Measurements from ENCODE around the gene OLA1. TPM values are rescaled to one million over a fixed set of nuclear protein-coding genes. Genes with fewer than 3 reads are reported as not detected.

Gene OLA1
- polyA plus RNA-seq, 2 donors = 40.2 to 77.1 TPM

DNA sequence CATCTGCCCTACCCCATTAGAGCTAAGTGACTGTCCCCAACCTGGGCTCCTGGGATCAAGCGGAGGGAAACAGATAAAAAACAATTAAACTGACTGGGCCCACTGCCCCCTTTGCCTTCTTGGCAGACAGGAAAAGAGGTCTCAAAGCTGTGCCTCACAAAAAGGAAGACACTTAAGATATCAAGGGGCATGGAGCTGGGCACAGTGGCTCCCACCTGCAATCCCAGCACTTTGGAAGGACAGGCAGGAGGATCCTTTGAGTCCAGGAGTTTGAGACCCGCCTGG lies 208.0 kb downstream of the OLA1 start:
- WGBS, 2 donors = 92 to 95% methylated on average over 2 of the region's 2 CpGs
- peak overlapping the region in 1 of 2 donors; percentile 36 for H3K27ac ChIP-seq (ENCODE audit: low read depth in 2 of 2, low read length in 1 of 2)

DNA sequence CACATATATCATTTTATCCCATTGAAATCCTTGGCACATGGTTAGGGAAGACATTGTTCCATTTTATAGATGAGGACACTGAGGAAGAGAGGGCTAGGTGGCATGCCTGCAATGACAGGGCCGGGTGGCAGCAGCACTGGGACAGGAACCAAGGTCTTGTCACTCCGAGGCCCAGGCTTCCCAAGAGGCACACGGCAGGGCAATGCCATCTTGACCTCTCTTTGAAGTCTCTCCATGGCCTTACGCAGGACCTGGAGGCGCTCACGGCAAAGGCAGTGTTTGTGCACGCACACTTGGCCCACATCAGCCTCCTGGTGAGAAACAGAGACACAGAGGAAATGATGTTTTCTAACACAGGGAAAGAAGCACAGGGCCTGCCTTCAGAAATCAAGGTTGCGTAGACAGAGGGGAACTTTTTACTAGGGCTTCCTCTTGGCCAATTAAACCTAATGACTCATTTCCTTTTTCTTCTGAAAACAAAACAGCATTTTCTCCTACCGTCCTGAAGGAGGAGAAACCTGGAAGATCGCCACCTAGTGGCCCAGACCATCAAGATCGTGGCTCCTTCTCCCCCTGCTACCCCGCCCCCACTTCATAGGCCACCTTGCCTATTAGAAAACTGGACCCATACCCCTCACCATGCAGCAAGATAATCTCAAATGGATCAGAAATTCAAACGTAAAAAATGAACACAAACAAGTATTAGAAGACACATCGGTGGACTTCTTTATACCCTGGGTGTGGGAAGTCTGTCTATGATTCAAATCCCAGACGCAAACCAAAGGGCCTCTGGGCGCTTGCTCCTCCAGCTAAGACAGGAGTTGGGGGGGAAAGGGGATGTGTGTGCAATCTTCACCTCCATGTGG lies 208.5 kb downstream of the OLA1 start:
- Histone ChIP-seq H3K4me1 (ENCODE audit: control insufficient read depth in 2 of 2, insufficient read depth in 2 of 2, low read length in 1 of 2) (peaks cover 0 to 3% of the 10 kb centered on the region in 2 donors), H3K9me3 (ENCODE audit: control insufficient read depth in 2 of 2, insufficient read depth in 1 of 2, low read depth in 1 of 2, low read length in 1 of 2) (no peaks in the 10 kb centered on the region), H3K27ac (ENCODE audit: low read depth in 2 of 2, low read length in 1 of 2) (peak overlapping the region; percentile 93 to 97), H3K4me3 (ENCODE audit: low read depth in 1 of 2, low read length in 2 of 2) (peak overlapping the region in 1 of 2 donors; percentile 7), H3K27me3 (ENCODE audit: control insufficient read depth in 1 of 2, insufficient read depth in 2 of 2, low read length in 2 of 2) (no peaks in the 10 kb centered on the region), H3K36me3 (ENCODE audit: control insufficient read depth in 2 of 2, insufficient read depth in 2 of 2, low read length in 1 of 2) (no peaks in the 10 kb centered on the region)
- WGBS, 2 donors = 23 to 28% methylated on average over 16 of the region's 16 CpGs

More for the DNA sequence above, 208.0 kb downstream of the OLA1 start:
- H3K4me3 ChIP-seq (ENCODE audit: low read depth in 1 of 2, low read length in 2 of 2) = no peak overlapping the region
- no peaks in the 10 kb centered on the region for H3K27me3 ChIP-seq (ENCODE audit: control insufficient read depth in 1 of 2, insufficient read depth in 2 of 2, low read length in 2 of 2)
- H3K9me3 ChIP-seq (ENCODE audit: control insufficient read depth in 2 of 2, insufficient read depth in 1 of 2, low read depth in 1 of 2, low read length in 1 of 2) = no peaks in the 10 kb centered on the region
- H3K4me1 ChIP-seq (ENCODE audit: control insufficient read depth in 2 of 2, insufficient read depth in 2 of 2, low read length in 1 of 2) = peaks cover 0 to 3% of the 10 kb centered on the region in 2 donors
- no peaks in the 10 kb centered on the region for H3K36me3 ChIP-seq (ENCODE audit: control insufficient read depth in 2 of 2, insufficient read depth in 2 of 2, low read length in 1 of 2)

DNA sequence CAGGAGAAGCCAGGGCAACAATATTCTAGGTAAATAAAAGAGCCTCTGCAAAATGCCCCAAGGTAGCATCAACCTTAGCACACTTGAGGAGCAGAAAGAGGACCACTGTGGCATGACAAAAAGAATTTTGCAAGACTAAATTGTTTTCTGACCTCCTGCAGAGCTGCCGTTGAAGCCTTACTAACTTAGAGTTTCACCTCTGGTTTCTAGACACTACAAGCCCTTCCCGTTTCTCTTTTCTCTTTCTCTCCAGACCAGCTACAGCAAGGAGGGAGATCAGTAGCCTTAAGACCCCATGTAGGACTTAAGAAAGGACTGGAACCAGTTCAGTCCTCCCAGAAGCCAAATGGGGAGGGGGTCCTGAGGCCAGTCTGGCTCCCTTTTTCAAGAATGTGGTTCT lies 209.9 kb downstream of the OLA1 start:
- no peaks in the 10 kb centered on the region for H3K27me3 ChIP-seq (ENCODE audit: control insufficient read depth in 1 of 2, insufficient read depth in 2 of 2, low read length in 2 of 2)
- H3K9me3 ChIP-seq (ENCODE audit: control insufficient read depth in 2 of 2, insufficient read depth in 1 of 2, low read depth in 1 of 2, low read length in 1 of 2) = no peaks in the 10 kb centered on the region
- no peak overlapping the region for H3K4me3 ChIP-seq (ENCODE audit: low read depth in 1 of 2, low read length in 2 of 2)
- WGBS, 2 donors = 73 to 77% methylated on average over 2 of the region's 2 CpGs
- no peak overlapping the region for H3K27ac ChIP-seq (ENCODE audit: low read depth in 2 of 2, low read length in 1 of 2)
- no peaks in the 10 kb centered on the region for H3K36me3 ChIP-seq (ENCODE audit: control insufficient read depth in 2 of 2, insufficient read depth in 2 of 2, low read length in 1 of 2)
- peaks cover 0 to 3% of the 10 kb centered on the region in 2 donors for H3K4me1 ChIP-seq (ENCODE audit: control insufficient read depth in 2 of 2, insufficient read depth in 2 of 2, low read length in 1 of 2)

DNA sequence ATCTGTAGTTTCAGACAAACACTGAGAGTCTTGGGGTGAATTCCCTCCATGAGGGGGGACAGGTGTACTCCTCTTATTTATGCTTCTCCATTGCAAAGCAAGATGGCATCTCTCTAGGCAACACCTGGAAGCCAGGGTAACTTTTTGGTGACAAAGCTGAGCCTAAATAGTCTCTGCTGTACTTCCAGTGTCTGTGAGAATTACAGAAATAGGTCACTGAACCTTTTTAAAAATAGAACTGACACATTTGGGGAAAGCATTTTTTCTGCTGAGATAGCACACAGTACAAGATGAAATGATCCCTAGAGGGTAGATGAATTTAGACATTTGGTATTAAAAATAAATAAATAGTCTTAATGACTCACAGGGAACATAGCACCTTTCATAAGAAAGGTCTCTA lies 211.5 kb downstream of the OLA1 start:
- no peaks in the 10 kb centered on the region for H3K27me3 ChIP-seq (ENCODE audit: control insufficient read depth in 1 of 2, insufficient read depth in 2 of 2, low read length in 2 of 2)

GRCh38 chr2:174035981-174036742 lies 212.2 kb downstream of the OLA1 start:
- H3K27ac ChIP-seq (ENCODE audit: low read depth in 2 of 2, low read length in 1 of 2) = peak overlapping the region in 1 of 2 donors; percentile 56
- H3K27me3 ChIP-seq (ENCODE audit: control insufficient read depth in 1 of 2, insufficient read depth in 2 of 2, low read length in 2 of 2) = no peaks in the 10 kb centered on the region
- no peak overlapping the region for H3K4me3 ChIP-seq (ENCODE audit: low read depth in 1 of 2, low read length in 2 of 2)
- peaks cover 0 to 6% of the 10 kb centered on the region in 2 donors for H3K4me1 ChIP-seq (ENCODE audit: control insufficient read depth in 2 of 2, insufficient read depth in 2 of 2, low read length in 1 of 2)
- no peaks in the 10 kb centered on the region for H3K9me3 ChIP-seq (ENCODE audit: control insufficient read depth in 2 of 2, insufficient read depth in 1 of 2, low read depth in 1 of 2, low read length in 1 of 2)
- 55 to 67% methylated on average over 12 of the region's 12 CpGs for WGBS, 2 donors
- no peaks in the 10 kb centered on the region for H3K36me3 ChIP-seq (ENCODE audit: control insufficient read depth in 2 of 2, insufficient read depth in 2 of 2, low read length in 1 of 2)

More for the DNA sequence above, 211.5 kb downstream of the OLA1 start:
- H3K4me3 ChIP-seq (ENCODE audit: low read depth in 1 of 2, low read length in 2 of 2) = no peak overlapping the region
- H3K4me1 ChIP-seq (ENCODE audit: control insufficient read depth in 2 of 2, insufficient read depth in 2 of 2, low read length in 1 of 2) = peaks cover 0 to 3% of the 10 kb centered on the region in 2 donors
- H3K27ac ChIP-seq (ENCODE audit: low read depth in 2 of 2, low read length in 1 of 2) = peak overlapping the region in 1 of 2 donors; percentile 5
- H3K9me3 ChIP-seq (ENCODE audit: control insufficient read depth in 2 of 2, insufficient read depth in 1 of 2, low read depth in 1 of 2, low read length in 1 of 2) = no peaks in the 10 kb centered on the region
- no peaks in the 10 kb centered on the region for H3K36me3 ChIP-seq (ENCODE audit: control insufficient read depth in 2 of 2, insufficient read depth in 2 of 2, low read length in 1 of 2)

GRCh38 chr2:174035117-174035635 lies 213.2 kb downstream of the OLA1 start:
- Histone ChIP-seq H3K36me3 (ENCODE audit: control insufficient read depth in 2 of 2, insufficient read depth in 2 of 2, low read length in 1 of 2) (no peaks in the 10 kb centered on the region), H3K27ac (ENCODE audit: low read depth in 2 of 2, low read length in 1 of 2) (no peak overlapping the region), H3K4me3 (ENCODE audit: low read depth in 1 of 2, low read length in 2 of 2) (no peak overlapping the region), H3K27me3 (ENCODE audit: control insufficient read depth in 1 of 2, insufficient read depth in 2 of 2, low read length in 2 of 2) (no peaks in the 10 kb centered on the region), H3K4me1 (ENCODE audit: control insufficient read depth in 2 of 2, insufficient read depth in 2 of 2, low read length in 1 of 2) (peaks cover 0 to 6% of the 10 kb centered on the region in 2 donors), H3K9me3 (ENCODE audit: control insufficient read depth in 2 of 2, insufficient read depth in 1 of 2, low read depth in 1 of 2, low read length in 1 of 2) (no peaks in the 10 kb centered on the region)
- WGBS, 2 donors = 82 to 85% methylated on average over 3 of the region's 3 CpGs

GRCh38 chr2:174033163-174033550 lies 215.2 kb downstream of the OLA1 start:
- H3K4me1 ChIP-seq (ENCODE audit: control insufficient read depth in 2 of 2, insufficient read depth in 2 of 2, low read length in 1 of 2) = peaks cover 0 to 2% of the 10 kb centered on the region in 2 donors
- no peaks in the 10 kb centered on the region for H3K9me3 ChIP-seq (ENCODE audit: control insufficient read depth in 2 of 2, insufficient read depth in 1 of 2, low read depth in 1 of 2, low read length in 1 of 2)
- H3K27me3 ChIP-seq (ENCODE audit: control insufficient read depth in 1 of 2, insufficient read depth in 2 of 2, low read length in 2 of 2) = no peaks in the 10 kb centered on the region
- WGBS, 2 donors = 89 to 96% methylated on average over 2 of the region's 2 CpGs
- H3K4me3 ChIP-seq (ENCODE audit: low read depth in 1 of 2, low read length in 2 of 2) = no peak overlapping the region
- no peaks in the 10 kb centered on the region for H3K36me3 ChIP-seq (ENCODE audit: control insufficient read depth in 2 of 2, insufficient read depth in 2 of 2, low read length in 1 of 2)
- no peak overlapping the region for H3K27ac ChIP-seq (ENCODE audit: low read depth in 2 of 2, low read length in 1 of 2)

GRCh38 chr2:174031226-174031625 lies 217.1 kb downstream of the OLA1 start:
- no peaks in the 10 kb centered on the region for H3K36me3 ChIP-seq (ENCODE audit: control insufficient read depth in 2 of 2, insufficient read depth in 2 of 2, low read length in 1 of 2)
- peaks cover 0 to 5% of the 10 kb centered on the region in 2 donors for H3K4me1 ChIP-seq (ENCODE audit: control insufficient read depth in 2 of 2, insufficient read depth in 2 of 2, low read length in 1 of 2)
- WGBS, 2 donors = 57 to 59% methylated on average over 3 of the region's 3 CpGs
- no peaks in the 10 kb centered on the region for H3K9me3 ChIP-seq (ENCODE audit: control insufficient read depth in 2 of 2, insufficient read depth in 1 of 2, low read depth in 1 of 2, low read length in 1 of 2)
- no peak overlapping the region for H3K4me3 ChIP-seq (ENCODE audit: low read depth in 1 of 2, low read length in 2 of 2)
- no peak overlapping the region for H3K27ac ChIP-seq (ENCODE audit: low read depth in 2 of 2, low read length in 1 of 2)
- no peaks in the 10 kb centered on the region for H3K27me3 ChIP-seq (ENCODE audit: control insufficient read depth in 1 of 2, insufficient read depth in 2 of 2, low read length in 2 of 2)

GRCh38 chr2:174028935-174029334 lies 219.4 kb downstream of the OLA1 start:
- H3K4me1 ChIP-seq (ENCODE audit: control insufficient read depth in 2 of 2, insufficient read depth in 2 of 2, low read length in 1 of 2) = peaks cover under 1 to 6% of the 10 kb centered on the region in 2 donors
- no peaks in the 10 kb centered on the region for H3K27me3 ChIP-seq (ENCODE audit: control insufficient read depth in 1 of 2, insufficient read depth in 2 of 2, low read length in 2 of 2)
- H3K27ac ChIP-seq (ENCODE audit: low read depth in 2 of 2, low read length in 1 of 2) = no peak overlapping the region
- no peak overlapping the region for H3K4me3 ChIP-seq (ENCODE audit: low read depth in 1 of 2, low read length in 2 of 2)
- WGBS, 2 donors = 72 to 78% methylated on average over 5 of the region's 5 CpGs
- H3K9me3 ChIP-seq (ENCODE audit: control insufficient read depth in 2 of 2, insufficient read depth in 1 of 2, low read depth in 1 of 2, low read length in 1 of 2) = no peaks in the 10 kb centered on the region
- no peaks in the 10 kb centered on the region for H3K36me3 ChIP-seq (ENCODE audit: control insufficient read depth in 2 of 2, insufficient read depth in 2 of 2, low read length in 1 of 2)
